Measurements from ENCODE around the gene ALDH3A1. TPM values are rescaled to one million over a fixed set of nuclear protein-coding genes. Genes with fewer than 3 reads are reported as not detected.

The ALDH3A1 gene
- total and polyA plus RNA-seq, 8 donors: 0.20 to 0.51 (median 0.34) TPM; not detected in 3

GRCh38 chr17:19736071-19736470 is 12.0 kb downstream of the ALDH3A1 start:
- H3K36me3 ChIP-seq: no peaks in the 10 kb centered on the region
- no peaks in the 10 kb centered on the region for H3K9me3 ChIP-seq
- TF ChIP-seq, protein P1, sequence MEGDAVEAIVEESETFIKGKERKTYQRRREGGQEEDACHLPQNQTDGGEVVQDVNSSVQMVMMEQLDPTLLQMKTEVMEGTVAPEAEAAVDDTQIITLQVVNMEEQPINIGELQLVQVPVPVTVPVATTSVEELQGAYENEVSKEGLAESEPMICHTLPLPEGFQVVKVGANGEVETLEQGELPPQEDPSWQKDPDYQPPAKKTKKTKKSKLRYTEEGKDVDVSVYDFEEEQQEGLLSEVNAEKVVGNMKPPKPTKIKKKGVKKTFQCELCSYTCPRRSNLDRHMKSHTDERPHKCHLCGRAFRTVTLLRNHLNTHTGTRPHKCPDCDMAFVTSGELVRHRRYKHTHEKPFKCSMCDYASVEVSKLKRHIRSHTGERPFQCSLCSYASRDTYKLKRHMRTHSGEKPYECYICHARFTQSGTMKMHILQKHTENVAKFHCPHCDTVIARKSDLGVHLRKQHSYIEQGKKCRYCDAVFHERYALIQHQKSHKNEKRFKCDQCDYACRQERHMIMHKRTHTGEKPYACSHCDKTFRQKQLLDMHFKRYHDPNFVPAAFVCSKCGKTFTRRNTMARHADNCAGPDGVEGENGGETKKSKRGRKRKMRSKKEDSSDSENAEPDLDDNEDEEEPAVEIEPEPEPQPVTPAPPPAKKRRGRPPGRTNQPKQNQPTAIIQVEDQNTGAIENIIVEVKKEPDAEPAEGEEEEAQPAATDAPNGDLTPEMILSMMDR (IDR thresholded peaks at IDR 0.05): no peak
- no peaks in the 10 kb centered on the region for H3K27me3 ChIP-seq
- H3K27ac ChIP-seq: no peak overlapping the region
- peak in 1 of 4 donors; percentile 43 for ATAC-seq
- intact Hi-C loops (cut with DNase I): no loop called here
- no peaks in the 10 kb centered on the region for H3K4me1 ChIP-seq
- FAIRE-seq: no peak
- H3K4me3 ChIP-seq: no peak overlapping the region
- DNase-seq: peak in 1 of 6 donors; percentile 39
- 55 to 59% methylated on average over 11 of the region's 11 CpGs for WGBS, 2 donors

DNA sequence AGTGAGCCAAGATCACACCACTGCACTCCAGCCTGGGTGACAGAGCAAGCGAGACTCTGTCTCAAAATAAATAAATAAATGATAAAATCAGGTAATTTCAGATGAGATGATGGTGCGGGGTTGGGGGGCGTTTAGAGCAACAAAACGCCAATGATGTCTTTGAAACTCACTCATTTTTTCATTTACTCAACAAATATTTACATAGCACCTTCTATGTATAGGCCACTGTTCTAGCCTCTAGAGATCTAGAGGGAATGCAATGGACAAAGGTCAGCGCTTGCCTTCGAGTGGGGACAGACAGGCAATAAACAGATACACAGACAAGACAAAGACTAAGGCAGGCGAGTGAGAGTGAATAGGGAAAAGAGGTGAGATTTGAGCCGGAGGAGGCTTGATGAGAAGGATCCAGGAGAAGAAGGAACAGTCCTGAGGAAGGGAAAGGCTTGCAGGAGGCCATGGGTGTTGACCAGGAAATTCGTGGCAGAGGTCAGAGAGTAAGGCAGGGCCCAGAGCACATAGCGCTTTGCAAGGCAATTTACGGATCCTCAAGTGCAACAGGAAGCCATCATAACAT is 14.1 kb downstream of the ALDH3A1 start:
- TF ChIP-seq, protein P1 (IDR thresholded peaks at IDR 0.05): no peak
- ATAC-seq: no peak
- H3K4me3 ChIP-seq: no peak overlapping the region
- H3K27ac ChIP-seq: no peak overlapping the region
- FAIRE-seq: no peak
- WGBS, 2 donors: 61 to 63% methylated on average over 11 of the region's 11 CpGs
- DNase-seq: no peak
- no peaks in the 10 kb centered on the region for H3K9me3 ChIP-seq
- intact Hi-C loops (cut with DNase I): no loop called here
- H3K4me1 ChIP-seq: no peaks in the 10 kb centered on the region
- H3K36me3 ChIP-seq: no peaks in the 10 kb centered on the region
- no peaks in the 10 kb centered on the region for H3K27me3 ChIP-seq

DNA sequence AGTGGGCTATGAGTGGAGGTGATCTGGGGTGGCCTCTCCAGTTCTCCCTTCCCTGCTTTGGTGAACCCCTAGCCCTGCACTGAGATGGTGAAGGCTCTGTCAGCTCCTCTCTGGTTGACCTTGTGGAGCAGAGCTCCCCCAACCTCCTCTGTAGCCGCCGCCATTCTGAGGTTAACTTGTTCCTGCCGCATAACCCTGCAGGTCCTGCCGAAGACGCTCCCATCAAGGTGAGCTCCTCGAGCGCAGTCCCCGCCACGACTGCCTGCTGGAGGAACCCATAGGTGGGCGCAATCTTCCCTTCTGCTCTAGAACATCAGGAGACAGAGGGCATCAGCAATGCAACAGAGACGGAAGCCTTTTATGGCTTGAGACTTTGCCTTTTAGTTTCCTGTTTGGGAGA is 16.5 kb downstream of the ALDH3A1 start:
- FAIRE-seq (no peak), ATAC-seq (no peak), DNase-seq (peak in 1 of 6 donors; percentile 41)
- 78 to 87% methylated on average over 11 of the region's 11 CpGs for WGBS, 2 donors
- no peaks in the 10 kb centered on the region for H3K9me3 ChIP-seq
- H3K4me3 ChIP-seq: no peak overlapping the region
- intact Hi-C loops (cut with DNase I): no loop called here
- no peaks in the 10 kb centered on the region for H3K36me3 ChIP-seq
- no peaks in the 10 kb centered on the region for H3K27me3 ChIP-seq
- H3K4me1 ChIP-seq: peaks cover 0 to 19% (median 7%) of the 10 kb centered on the region in 3 donors
- TF ChIP-seq, protein P1 (IDR thresholded peaks at IDR 0.05): no peak
- H3K27ac ChIP-seq: no peak overlapping the region

DNA sequence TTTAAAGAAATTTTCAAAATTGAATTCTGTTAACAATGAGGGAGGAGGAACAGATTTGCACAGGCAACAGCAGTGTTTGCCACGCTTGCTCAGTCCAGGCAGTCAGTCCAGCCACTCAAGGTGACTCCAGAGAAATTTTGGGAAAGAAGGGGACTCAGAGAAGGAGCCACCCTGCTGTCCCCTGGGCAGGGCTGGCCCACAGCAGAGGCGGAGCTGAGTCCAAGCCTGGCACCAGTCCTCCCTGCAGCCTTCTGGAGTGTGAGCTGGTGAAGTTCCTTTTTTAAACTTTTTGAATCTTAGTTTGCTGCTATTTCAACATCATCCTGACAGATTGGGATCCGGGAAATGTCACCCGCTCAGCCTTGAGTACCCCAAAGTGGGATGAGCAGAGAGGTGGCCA is 17.3 kb downstream of the ALDH3A1 start:
- FAIRE-seq: no peak
- Histone ChIP-seq H3K4me1 (peaks cover 0 to 24% (median 7%) of the 10 kb centered on the region in 3 donors), H3K27ac (no peak overlapping the region), H3K9me3 (no peaks in the 10 kb centered on the region), H3K4me3 (no peak overlapping the region), H3K27me3 (no peaks in the 10 kb centered on the region), H3K36me3 (no peaks in the 10 kb centered on the region)
- TF ChIP-seq, protein P1 (IDR thresholded peaks at IDR 0.05): no peak
- no peak for DNase-seq
- WGBS, 2 donors: 73 to 78% methylated on average over 4 of the region's 4 CpGs
- no peak for ATAC-seq
- intact Hi-C loops (cut with DNase I): no loop called here

DNA sequence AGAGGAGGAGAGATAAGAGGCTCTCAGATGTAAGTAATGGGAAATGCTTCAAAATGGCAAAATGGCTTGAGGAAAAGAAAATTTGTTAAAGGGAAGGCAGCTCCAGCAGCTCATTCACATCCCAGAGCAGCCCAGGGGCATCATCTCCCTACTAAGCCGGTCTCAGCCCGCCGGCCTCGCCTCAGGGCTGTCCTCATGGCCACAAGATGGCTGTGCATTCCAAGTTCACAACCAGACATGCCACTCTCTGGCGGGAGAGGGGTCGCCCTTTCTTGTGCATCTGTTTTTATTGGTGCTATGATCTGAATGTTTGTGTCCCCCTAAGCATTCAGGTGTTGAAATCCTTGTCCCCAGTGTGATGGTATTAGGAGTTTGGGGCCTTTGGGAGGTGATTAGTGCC is 18.2 kb downstream of the ALDH3A1 start:
- intact Hi-C loops (cut with DNase I): no loop called here
- 91 to 95% methylated on average over 6 of the region's 6 CpGs for WGBS, 2 donors

More for the DNA sequence above, 18.2 kb downstream of the ALDH3A1 start:
- Histone ChIP-seq H3K27ac (no peak overlapping the region), H3K4me3 (no peak overlapping the region), H3K27me3 (no peaks in the 10 kb centered on the region), H3K4me1 (peaks cover 0 to 25% (median 7%) of the 10 kb centered on the region in 3 donors), H3K9me3 (no peaks in the 10 kb centered on the region), H3K36me3 (no peaks in the 10 kb centered on the region)
- FAIRE-seq: no peak
- TF ChIP-seq, protein P1 (IDR thresholded peaks at IDR 0.05): no peak
- DNase-seq: no peak
- ATAC-seq: no peak

Measured in pancreas (tissue), 10 donors.